Fibroblast of lung (primary cell): Measurements from ENCODE around the gene CDNF.

ENCODE experiments used
- CTCF ChIP-seq, 2 donors: IDR thresholded peaks in 1 of 2; conservative IDR thresholded peaks in 1 of 2; 1 replicate in 1 of 2; 2 replicates in 1 of 2; pipeline ENCODE4 v1.5.1; 2011 to 2012; ENCODE audit warnings: low read length in 2 of 2, control low read depth in 1 of 2, inconsistent platforms in 1 of 2, low read depth in 1 of 2, mild to moderate bottlenecking in 1 of 2
- EZH2 ChIP-seq: IDR thresholded peaks from 2 replicates; pipeline ENCODE4 v1.5.1; 2012; ENCODE audit warnings: low read length, control low read depth, mild to moderate bottlenecking; ENCODE audit errors: missing control alignments

GRCh38 chr10:14770927-14771326 is 66.9 kb downstream of the CDNF start:
- TF ChIP-seq CTCF (conservative IDR thresholded peaks at IDR 0.05 in 1 of 2, IDR thresholded peaks at IDR 0.05 in 1 of 2; ENCODE audit: low read depth in 1 of 2, low read length in 2 of 2) (no peak), EZH2 (no peak)
